C4-2B (cell line): ENCODE results near the gene ABLIM3.

Experiments
- ZFX ChIP-seq: fragments of 450-650 bp; IDR thresholded peaks from 2 replicates; pipeline ENCODE4 v1.6.1; 2017
- TF ChIP-seq, protein P1 (sequence below): fragments of 450-650 bp; conservative IDR thresholded peaks from 2 replicates; pipeline ENCODE4 v1.5.1; 2017; ENCODE audit warnings: mild to moderate bottlenecking

DNA sequence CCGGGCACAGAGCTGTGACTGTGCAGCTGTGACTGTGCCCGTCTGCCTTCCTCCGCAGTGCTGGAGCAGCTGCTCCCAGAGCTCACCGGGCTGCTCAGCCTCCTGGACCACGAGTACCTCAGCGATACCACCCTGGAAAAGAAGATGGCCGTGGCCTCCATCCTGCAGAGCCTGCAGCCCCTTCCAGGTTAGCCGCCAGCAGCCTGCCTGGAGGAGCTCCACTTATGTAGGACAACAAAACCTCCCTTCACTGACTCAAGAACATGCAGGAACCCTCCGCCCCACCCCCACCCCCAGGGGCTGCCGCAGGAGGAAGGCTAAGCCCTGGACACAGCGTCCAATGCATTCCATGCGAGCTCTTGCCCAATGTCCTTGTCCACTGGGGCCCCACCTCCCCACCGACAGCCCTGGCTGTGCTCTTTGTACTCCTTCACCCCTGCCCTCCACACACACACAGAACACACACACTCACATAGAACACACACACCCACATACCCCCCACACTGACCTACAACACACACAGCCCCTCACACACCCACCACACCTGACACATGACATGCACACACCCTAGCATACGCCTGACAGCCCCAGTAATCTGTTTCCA lies 158.3 kb downstream of the ABLIM3 start:
- TF ChIP-seq, protein P1, sequence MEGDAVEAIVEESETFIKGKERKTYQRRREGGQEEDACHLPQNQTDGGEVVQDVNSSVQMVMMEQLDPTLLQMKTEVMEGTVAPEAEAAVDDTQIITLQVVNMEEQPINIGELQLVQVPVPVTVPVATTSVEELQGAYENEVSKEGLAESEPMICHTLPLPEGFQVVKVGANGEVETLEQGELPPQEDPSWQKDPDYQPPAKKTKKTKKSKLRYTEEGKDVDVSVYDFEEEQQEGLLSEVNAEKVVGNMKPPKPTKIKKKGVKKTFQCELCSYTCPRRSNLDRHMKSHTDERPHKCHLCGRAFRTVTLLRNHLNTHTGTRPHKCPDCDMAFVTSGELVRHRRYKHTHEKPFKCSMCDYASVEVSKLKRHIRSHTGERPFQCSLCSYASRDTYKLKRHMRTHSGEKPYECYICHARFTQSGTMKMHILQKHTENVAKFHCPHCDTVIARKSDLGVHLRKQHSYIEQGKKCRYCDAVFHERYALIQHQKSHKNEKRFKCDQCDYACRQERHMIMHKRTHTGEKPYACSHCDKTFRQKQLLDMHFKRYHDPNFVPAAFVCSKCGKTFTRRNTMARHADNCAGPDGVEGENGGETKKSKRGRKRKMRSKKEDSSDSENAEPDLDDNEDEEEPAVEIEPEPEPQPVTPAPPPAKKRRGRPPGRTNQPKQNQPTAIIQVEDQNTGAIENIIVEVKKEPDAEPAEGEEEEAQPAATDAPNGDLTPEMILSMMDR, result no peak
- TF ChIP-seq ZFX, result no peak
